Panc1 (cell line): Measurements from ENCODE around the gene RSPRY1.

ENCODE experiments used
- POLR2AphosphoS5 ChIP-seq: IDR thresholded peaks from 2 replicates; pipeline ENCODE4 v1.6.1; 2012; ENCODE audit warnings: mild to moderate bottlenecking, low read depth, low read length, moderate library complexity
- REST ChIP-seq, 2 experiments: IDR thresholded peaks; 2 replicates each; pipeline ENCODE4 v1.6.1; 2011 to 2012; ENCODE audit warnings: low read depth in 2 of 2, control low read depth in 1 of 2, low read length in 1 of 2, mild to moderate bottlenecking in 1 of 2, moderate library complexity in 1 of 2; ENCODE audit not compliant: insufficient read depth in 1 of 2
- TF ChIP-seq, protein P1 (sequence below): fragments of 450-650 bp; IDR thresholded peaks from 2 replicates; pipeline ENCODE4 v1.5.1; 2017; ENCODE audit warnings: mild to moderate bottlenecking

DNA sequence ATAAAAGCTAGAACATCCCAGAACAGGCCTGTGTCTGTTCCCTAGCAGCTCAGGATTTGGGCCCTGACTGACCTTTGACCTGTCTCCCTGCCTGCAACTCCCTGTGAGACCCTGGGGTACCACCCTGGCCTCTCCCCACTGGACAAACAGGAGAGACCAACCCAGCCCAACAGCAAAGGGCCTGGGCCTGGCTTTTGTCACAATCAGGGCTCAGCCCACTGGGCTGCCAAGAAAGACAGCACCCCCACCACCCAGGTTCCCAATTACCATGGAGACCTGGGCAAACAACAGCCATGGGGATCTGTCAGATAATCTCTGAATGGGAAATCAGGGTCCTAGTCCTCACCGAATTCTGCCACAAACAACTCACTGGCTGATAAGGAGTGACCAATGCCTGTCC lies 87.2 kb downstream of the RSPRY1 start:
- TF ChIP-seq, protein P1, sequence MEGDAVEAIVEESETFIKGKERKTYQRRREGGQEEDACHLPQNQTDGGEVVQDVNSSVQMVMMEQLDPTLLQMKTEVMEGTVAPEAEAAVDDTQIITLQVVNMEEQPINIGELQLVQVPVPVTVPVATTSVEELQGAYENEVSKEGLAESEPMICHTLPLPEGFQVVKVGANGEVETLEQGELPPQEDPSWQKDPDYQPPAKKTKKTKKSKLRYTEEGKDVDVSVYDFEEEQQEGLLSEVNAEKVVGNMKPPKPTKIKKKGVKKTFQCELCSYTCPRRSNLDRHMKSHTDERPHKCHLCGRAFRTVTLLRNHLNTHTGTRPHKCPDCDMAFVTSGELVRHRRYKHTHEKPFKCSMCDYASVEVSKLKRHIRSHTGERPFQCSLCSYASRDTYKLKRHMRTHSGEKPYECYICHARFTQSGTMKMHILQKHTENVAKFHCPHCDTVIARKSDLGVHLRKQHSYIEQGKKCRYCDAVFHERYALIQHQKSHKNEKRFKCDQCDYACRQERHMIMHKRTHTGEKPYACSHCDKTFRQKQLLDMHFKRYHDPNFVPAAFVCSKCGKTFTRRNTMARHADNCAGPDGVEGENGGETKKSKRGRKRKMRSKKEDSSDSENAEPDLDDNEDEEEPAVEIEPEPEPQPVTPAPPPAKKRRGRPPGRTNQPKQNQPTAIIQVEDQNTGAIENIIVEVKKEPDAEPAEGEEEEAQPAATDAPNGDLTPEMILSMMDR, result no peak
- TF ChIP-seq REST (IDR thresholded peaks at IDR 0.05; ENCODE audit: insufficient read depth in 1 of 2, low read depth in 2 of 2, low read length in 1 of 2) (no peak), POLR2AphosphoS5 (no peak)
